SK-N-SH (cell line): ENCODE results near the gene CCDC192.

Experiments used
- CTCF ChIP-seq: fragments of 200-600 bp; sonication (generic); IDR thresholded peaks from 2 replicates; pipeline ENCODE4 v1.6.1; 2017; ENCODE audit warnings: antibody characterized with exemption, mild to moderate bottlenecking, moderate library complexity
- EP300 ChIP-seq, 2 experiments: IDR thresholded peaks; 2 replicates each; pipeline versions ENCODE4 v1.4.0 to v1.6.1; 2012; ENCODE audit warnings: borderline replicate concordance in 1 of 2, low read depth in 1 of 2, low read length in 1 of 2
- EZH2phosphoT487 ChIP-seq: fragments of 200-600 bp; sonication (generic); IDR thresholded peaks from 2 replicates; pipeline ENCODE4 v1.6.1; 2017; ENCODE audit warnings: low read depth, mixed run types, mild to moderate bottlenecking, antibody characterized with exemption, moderate library complexity, borderline replicate concordance
- FOSL2 ChIP-seq: IDR thresholded peaks from 2 replicates; pipeline ENCODE4 v1.4.0; 2012; ENCODE audit warnings: low read depth, mild to moderate bottlenecking, moderate library complexity, borderline replicate concordance
- GABPA ChIP-seq: IDR thresholded peaks from 2 replicates; pipeline ENCODE4 v1.4.0; 2012; ENCODE audit warnings: low read depth, mild to moderate bottlenecking
- JUND ChIP-seq: IDR thresholded peaks from 2 replicates; pipeline ENCODE4 v1.4.0; 2012
- MAX ChIP-seq: IDR thresholded peaks from 2 replicates; pipeline ENCODE4 v1.4.0; 2012; ENCODE audit warnings: low read depth
- POLR2AphosphoS5 ChIP-seq: IDR thresholded peaks from 2 replicates; pipeline ENCODE4 v1.6.1; 2012; ENCODE audit warnings: low read depth, low read length
- RAD21 ChIP-seq: IDR thresholded peaks from 2 replicates; pipeline ENCODE4 v1.6.1; 2012; ENCODE audit warnings: mild to moderate bottlenecking, low read length
- SIN3A ChIP-seq: IDR thresholded peaks from 2 replicates; pipeline ENCODE4 v1.6.1; 2012; ENCODE audit warnings: low read depth, mild to moderate bottlenecking, low read length, moderate library complexity, borderline replicate concordance
- TAF1 ChIP-seq: IDR thresholded peaks from 2 replicates; pipeline ENCODE4 v1.6.1; 2012; ENCODE audit warnings: low read depth, mild to moderate bottlenecking, low read length, moderate library complexity, borderline replicate concordance
- TEAD4 ChIP-seq: IDR thresholded peaks from 2 replicates; pipeline ENCODE4 v1.4.0; 2012; ENCODE audit warnings: mild to moderate bottlenecking, borderline replicate concordance; ENCODE audit not compliant: insufficient read depth
- TF ChIP-seq, protein P1 (sequence below): IDR thresholded peaks from 2 replicates; pipeline ENCODE4 v1.4.0; 2012; ENCODE audit warnings: low read depth, borderline replicate concordance
- TF ChIP-seq, protein P2 (sequence below): IDR thresholded peaks from 2 replicates; pipeline ENCODE4 v1.6.1; 2012; ENCODE audit warnings: mild to moderate bottlenecking, low read depth, low read length, moderate library complexity

DNA sequence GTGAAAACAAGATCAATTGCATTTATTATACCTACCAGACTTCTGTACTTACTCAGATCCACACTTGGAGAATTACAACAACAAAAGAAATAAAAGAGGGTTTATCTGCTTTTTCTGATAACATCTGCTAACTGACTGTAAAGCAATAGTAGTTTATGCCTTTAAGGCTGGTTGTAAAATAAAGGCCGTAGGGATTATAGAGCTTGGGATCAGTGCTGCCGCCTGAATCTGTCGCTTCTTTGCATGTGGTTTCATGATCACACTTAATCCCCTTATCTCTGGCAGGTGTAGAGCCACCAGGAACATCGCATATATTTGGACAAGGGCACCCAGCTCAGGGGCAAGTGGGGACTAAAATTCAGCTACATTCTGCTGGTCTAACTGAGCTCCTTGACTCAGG, 146.7 kb downstream of the CCDC192 start:
- TF ChIP-seq EZH2phosphoT487, result no peak
- no peak for TF ChIP-seq CTCF
- TF ChIP-seq, protein P1, sequence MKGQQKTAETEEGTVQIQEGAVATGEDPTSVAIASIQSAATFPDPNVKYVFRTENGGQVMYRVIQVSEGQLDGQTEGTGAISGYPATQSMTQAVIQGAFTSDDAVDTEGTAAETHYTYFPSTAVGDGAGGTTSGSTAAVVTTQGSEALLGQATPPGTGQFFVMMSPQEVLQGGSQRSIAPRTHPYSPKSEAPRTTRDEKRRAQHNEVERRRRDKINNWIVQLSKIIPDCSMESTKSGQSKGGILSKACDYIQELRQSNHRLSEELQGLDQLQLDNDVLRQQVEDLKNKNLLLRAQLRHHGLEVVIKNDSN, result no peak
- TF ChIP-seq MAX, result no peak
- TF ChIP-seq FOSL2, result no peak
- no peak for TF ChIP-seq RAD21
- no peak for TF ChIP-seq JUND
- TF ChIP-seq TAF1, result no peak
- no peak for TF ChIP-seq GABPA
- no peak for TF ChIP-seq POLR2AphosphoS5
- TF ChIP-seq, protein P2, sequence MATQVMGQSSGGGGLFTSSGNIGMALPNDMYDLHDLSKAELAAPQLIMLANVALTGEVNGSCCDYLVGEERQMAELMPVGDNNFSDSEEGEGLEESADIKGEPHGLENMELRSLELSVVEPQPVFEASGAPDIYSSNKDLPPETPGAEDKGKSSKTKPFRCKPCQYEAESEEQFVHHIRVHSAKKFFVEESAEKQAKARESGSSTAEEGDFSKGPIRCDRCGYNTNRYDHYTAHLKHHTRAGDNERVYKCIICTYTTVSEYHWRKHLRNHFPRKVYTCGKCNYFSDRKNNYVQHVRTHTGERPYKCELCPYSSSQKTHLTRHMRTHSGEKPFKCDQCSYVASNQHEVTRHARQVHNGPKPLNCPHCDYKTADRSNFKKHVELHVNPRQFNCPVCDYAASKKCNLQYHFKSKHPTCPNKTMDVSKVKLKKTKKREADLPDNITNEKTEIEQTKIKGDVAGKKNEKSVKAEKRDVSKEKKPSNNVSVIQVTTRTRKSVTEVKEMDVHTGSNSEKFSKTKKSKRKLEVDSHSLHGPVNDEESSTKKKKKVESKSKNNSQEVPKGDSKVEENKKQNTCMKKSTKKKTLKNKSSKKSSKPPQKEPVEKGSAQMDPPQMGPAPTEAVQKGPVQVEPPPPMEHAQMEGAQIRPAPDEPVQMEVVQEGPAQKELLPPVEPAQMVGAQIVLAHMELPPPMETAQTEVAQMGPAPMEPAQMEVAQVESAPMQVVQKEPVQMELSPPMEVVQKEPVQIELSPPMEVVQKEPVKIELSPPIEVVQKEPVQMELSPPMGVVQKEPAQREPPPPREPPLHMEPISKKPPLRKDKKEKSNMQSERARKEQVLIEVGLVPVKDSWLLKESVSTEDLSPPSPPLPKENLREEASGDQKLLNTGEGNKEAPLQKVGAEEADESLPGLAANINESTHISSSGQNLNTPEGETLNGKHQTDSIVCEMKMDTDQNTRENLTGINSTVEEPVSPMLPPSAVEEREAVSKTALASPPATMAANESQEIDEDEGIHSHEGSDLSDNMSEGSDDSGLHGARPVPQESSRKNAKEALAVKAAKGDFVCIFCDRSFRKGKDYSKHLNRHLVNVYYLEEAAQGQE, result no peak
- no peak for TF ChIP-seq TEAD4
- TF ChIP-seq EP300 (IDR thresholded peaks at IDR 0.05; ENCODE audit: borderline replicate concordance in 1 of 2, low read depth in 1 of 2, low read length in 1 of 2), result no peak
- no peak for TF ChIP-seq SIN3A
